ENCODE measurements around the gene EXOSC3. TPM values are rescaled to one million over a fixed set of nuclear protein-coding genes. Genes with fewer than 3 reads are reported as not detected.
"Not testable (repeated sequence)": the region's sequence is repeated elsewhere in the genome, so short reads cannot be mapped to it uniquely, and the experiment has no call there.

EXOSC3 gene
- total RNA-seq (2014; rRNA removed; shearing (Covaris generic)), result 80.8 and 117 TPM in 2 replicates

DNA sequence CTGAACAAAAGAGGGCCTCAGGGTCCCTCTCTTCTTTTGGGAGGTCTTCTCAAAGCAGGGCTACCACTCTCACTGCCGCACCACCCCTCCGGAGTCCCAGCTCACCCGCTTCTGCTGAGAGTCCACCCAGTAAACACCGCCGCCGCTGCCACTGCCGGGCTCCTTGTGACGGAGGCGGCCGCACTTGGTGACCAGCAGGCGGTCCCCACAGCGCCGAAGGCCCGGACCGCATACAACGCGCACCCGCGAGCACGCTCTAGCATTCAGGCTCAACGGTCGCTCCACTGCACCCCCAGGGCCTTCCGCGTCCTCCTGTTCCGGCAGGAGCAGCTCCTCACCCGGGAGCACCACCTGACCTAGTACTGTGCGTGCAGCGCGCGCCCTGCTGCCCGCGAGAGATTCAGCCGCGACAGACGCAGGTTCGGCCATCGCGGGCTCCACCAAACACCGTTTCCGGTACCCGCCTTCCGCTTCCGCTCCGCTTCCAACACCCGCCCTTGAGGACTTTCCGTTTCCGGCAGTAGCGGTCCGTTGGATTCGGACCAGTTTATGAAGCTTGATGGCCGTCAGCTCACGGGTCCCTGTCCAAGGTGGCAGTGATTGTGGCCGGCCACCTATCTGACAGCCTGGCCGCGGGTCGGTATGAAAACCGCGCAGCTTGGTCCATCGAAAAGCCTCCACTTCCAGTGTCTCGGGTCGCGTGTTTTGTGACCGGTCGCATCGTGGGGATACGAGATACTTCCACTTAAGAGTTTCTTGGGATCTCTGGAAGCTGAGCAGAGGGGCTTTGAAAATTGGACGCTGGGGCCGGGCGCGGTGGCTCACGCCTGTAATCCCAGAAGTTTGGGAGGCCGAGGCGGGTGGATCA, at the start of gene EXOSC3:
TSS of gene EXOSC3 (minus strand) at position 449 of the 868 bp plus-strand sequence. CDS start at position 429, 20 bp downstream.
- DNase-seq (ENCODE audit: low spot score), result peak; percentile 92

DNA sequence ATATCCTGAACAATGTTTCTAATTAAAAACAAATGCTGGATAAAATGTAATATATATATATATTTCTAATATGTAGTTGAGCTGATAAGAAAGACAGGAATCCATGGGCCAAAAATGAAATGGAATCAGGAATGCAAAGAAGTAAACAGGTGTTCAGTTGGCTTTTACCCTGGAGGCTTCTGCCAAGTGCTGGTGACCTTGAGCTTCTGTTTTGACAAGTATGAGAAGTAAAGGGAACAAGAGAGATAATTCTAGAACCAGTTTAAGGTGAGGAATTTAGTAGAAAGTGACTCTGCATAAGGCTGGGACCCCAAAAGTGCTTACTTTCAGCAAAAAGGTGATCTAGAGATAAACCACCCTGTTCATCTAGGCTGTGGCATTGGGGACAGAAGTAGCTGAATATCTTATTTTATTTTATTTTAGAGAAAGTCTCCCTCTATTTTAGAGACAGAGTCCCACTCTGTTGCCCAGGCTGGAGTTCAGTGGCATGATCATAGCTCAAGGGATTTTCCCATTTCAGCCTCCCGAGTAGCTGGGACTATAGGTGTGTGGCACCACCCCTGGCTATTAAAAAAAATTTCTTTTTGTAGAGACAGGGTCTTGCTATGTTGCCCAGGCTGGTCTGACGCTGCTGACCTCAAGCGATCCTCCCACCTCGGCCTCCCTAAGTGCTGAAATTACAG, 42.8 kb upstream of the EXOSC3 start:
- no peak for DNase-seq (ENCODE audit: low spot score)

DNA sequence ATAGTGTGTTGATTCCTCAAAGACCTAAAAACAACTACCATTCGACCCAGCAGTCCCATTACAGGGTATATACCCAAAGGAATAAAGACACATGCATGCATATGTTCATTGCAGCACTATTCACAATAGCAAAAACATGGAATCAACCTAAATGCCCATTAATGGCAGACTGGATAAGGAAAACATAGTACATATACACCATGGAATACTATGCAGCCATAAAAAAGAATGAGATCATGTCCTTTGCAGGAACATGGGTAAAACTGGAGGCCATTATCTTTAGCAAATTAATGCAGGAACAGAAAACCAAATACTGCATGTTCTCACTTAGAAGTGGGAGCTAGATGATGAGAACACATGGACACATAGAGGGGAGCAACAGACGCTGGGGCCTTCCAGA, 40.3 kb upstream of the EXOSC3 start:
- not testable (repeated sequence) for DNase-seq (ENCODE audit: low spot score)

DNA sequence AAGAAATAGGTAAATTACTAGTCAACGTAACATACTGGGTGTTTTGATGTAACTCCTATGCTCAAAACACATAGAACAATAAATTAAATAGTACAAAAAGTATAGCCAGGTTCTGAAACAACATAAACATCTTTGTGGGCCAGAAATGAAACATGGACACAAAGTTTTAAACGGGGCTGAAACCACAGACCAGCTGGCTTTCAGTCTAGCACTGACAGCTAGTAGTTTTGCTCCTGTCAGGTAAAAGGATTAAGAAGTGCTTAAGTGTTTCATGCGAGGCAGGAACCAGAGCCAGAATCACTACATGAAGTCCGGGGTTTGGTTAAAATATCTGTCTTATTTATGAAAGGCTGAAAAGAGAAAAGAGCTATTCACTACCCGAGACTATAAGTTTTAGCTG, 35.3 kb upstream of the EXOSC3 start:
- DNase-seq (ENCODE audit: low spot score), result no peak

DNA sequence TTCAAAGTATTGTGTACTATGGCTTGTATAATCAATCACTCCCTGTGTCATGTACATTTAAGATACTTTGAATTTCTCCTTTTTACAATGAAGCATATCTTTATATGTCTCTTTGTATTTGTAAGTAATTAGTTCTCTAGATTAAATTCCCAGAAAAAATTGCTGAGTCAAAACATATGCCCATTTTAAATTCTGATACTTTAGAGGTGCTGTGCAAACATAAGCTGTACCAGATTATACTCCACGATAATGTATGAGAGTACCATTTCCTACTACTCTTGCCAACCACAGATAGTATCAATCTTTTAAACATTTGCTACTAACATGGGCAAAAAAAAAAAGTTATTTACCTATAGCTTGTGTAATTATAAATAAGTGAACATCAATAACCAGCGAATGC, 34.0 kb upstream of the EXOSC3 start:
- DNase-seq (ENCODE audit: low spot score), result no peak

DNA sequence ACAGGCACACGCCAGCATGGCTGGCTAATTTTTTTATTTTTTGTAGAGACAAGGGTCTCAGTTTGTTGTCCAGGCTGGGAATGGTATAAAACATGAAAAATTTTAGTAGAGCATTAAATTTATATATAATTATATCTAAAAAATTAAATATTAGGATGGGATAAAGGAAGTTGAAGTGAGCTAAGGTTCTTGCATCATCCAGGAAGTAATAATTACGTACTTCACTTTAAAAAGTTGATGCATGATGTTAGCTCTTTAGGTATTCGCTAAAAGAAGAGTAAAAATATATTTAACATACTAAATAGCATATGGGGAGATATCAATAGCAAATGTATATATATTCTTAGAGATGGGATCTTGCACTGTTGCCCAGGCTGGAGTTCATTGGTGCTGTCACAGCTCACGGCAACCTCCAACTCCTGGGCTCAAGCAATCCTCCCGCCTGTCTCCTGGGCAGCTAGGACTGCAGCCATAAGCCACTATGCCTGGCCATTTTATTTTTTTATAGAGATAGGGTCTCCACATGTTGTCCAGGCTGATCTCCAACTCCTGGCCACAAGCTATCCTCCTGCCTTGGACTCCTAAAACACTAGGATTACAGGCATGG, 28.0 kb upstream of the EXOSC3 start:
- no peak for DNase-seq (ENCODE audit: low spot score)

DNA sequence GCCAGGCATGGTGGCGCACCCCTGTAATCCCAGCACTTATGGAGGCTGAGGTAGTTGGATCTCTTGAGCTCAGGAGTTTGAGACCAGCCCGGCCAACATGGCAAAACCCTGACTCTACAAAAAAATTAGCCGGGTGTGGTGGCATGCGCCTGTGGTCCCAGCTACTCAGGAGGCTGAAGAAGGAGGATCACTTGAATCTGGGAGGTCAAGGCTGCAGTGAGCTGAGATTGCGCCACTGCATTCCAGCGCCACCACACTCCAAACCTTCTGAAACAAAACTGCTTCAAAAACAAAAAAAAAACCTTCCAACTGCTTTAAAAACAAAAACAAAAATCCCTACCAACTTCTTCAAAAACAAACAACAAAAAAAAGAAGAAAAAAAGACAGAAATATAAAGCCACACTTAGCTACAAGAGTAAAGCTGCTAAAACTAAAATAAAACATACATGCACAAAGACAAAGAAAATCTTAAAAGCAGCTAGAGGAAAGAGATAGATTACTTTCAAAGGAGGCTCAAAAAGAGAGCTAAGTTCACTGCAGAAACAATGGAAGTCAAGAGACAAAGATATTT, 27.1 kb upstream of the EXOSC3 start:
- no peak for DNase-seq (ENCODE audit: low spot score)

DNA sequence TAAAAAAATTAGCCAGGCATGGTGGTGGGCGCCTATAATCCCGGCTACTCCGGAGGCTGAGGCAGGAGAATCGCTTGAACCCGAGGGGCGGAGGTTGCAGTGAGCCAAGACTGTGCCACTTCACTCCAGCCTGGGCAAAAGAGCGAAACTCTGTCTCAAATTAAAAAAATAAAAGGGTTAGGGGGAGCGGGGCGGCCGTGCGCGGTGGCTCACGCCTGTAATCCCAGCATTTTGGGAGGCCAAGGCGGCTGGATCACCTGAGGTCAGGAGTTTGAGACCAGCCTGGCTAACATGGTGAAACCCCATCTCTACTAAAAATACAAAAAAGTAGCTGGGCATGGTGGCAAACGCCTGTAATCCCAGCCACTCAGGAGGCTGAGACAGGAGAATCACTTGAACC, 24.8 kb upstream of the EXOSC3 start:
- not testable (repeated sequence) for DNase-seq (ENCODE audit: low spot score)

DNA sequence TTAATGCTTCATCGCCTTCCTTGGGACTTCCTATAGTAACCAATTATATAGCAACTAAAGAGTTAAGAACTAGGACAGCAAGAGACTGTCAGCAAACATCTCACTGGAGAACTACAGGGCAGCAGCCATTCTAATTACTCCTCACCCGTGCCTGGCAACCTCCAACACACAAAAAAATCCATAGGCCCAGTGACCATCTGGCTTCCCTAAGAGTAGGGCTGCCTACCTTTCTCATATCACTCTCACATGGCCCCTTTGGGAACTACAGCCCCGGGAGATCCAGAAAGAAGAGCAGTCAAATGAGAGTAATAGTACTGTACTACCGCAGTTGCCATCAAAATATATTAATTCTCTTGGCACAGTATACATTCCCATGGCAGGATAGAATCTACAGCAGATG, 21.4 kb upstream of the EXOSC3 start:
- no peak for DNase-seq (ENCODE audit: low spot score)

DNA sequence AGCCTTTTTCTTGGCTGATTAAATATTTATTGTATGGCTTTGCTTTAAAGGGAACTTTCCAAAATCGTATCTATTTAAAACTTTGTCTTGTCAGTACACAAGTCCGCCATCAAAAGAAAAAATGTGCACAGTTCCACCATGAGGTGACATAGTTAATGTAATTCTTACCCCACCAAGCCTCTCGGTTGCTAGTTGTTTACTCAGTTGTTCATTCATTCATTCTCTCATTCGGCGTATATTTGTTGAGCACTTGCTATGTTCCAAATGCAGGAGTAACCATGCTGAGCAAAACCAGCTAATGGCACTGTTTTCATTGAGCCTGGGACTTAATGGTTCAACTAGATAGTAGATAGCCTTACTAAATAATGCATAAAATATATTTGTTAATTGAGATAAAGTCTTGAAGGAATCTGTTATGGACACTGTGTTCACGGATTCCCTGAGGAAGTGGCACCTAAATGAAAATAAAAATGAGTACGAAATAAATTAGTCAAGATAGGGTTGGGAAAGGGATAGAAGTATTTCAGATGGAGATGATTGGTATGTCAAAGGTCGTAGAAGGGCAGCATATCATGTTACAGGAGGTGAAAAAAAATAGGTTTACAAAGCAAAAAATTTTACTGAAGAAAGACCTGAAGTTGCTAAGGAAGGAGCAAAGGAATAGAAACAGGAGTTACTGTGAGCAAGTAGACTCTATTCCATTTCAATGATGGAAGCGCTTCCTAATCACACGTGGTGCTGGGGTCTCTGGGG, 17.3 kb upstream of the EXOSC3 start:
- DNase-seq (ENCODE audit: low spot score), result no peak

DNA sequence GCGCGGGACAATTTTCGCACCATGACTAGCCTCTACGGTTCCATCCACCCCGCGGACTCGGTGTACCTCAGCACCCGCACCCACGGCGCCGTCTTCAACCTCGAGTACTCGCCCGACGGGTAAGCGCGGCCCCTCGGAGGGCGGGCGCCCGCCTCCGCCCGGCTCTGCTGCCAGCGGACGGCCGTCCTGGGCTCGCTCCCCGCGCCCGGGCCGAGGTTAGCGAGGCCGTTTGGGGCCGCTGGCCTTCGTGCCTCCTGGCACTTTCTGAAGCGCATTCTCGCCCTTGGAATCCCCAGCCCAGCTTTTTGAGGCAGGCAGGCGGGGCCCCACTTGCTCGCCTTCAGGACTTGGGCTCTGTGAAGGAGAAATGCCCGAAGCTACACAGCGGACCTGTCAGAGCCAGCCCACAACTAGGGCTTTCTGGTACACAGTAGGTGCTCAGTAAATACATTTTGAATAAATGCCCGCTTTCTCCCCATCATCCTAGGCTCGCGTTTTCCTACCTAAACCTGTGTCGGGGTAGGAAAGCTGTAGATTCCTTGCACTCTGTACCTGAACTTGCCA, 16.5 kb upstream of the EXOSC3 start:
- no peak for DNase-seq (ENCODE audit: low spot score)

DNA sequence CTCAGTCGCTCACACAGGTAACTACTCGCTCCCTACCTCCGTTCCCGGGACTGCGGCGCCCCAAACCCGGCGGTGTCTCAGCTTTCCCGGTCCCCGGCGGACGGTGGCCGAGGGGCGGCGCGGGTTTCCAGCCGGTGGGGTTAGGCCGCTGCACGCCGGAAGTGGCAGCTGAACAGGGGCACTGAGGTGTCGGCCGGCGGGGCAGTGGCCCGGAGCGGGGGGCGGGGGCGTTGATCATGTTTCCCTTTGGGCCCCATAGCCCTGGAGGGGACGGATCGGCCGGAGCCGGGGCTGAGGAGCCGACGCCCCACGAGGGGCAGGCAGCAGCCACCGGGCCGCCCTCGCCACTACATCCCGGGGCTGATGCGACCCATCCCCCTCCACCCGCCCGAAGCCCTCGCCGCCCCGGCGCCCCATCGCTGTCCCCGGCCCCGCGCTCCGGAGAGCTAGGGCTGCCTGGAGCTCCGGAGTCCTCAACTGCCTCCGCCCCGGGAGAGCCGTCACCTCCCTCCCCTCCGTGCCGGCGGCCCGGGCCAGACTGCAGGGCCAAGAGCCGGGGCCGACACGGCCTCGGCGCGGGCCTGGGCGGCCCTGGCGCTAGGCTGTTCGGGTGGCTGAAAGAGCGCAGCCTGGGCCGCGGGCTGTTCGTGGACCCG, 15.9 kb upstream of the EXOSC3 start, which contains the start of gene DCAF10:
TSS of gene DCAF10 (plus strand) at position 167 of the 656 bp plus-strand sequence. CDS start at position 237, 70 bp downstream.
- DNase-seq (ENCODE audit: low spot score), result peak; percentile 68

DNA sequence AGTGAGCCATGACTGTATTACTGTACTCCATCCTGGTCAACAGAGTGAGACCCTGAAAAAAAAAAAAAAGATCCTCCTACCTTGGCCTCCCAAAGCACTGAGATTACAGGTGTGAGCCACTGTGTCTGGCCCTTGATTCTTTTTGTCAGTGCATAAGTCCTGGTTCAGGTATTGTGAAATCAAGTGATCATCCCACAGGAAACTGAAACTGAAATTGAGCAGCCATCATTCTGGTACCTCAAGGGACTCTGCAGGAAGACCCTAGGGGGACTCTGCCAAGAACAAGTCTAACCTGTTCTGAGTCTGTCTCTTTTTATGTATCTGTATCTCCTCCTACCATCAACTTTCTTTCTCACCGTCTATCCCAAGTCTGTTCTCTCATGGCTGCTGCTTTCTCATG, 13.8 kb upstream of the EXOSC3 start:
- no peak for DNase-seq (ENCODE audit: low spot score)

DNA sequence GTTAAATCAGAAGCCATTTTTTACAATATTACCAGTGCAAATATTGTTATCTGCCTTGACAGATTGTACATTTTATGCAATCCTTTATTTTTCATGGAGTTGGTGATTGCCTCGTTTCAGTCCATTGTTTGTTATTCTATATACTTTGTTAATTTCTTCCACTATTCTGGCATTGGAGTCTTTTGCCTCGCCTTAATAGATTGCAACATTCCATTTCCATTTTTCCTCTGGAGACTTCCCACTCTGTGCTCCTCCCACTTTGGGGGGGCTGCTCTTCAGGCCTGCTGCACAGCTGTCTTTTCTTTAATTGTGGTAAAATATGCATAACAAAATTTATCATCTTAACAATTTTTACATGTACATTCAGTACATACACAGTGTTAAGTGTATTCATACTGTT, 11.4 kb upstream of the EXOSC3 start:
- DNase-seq (ENCODE audit: low spot score), result no peak

DNA sequence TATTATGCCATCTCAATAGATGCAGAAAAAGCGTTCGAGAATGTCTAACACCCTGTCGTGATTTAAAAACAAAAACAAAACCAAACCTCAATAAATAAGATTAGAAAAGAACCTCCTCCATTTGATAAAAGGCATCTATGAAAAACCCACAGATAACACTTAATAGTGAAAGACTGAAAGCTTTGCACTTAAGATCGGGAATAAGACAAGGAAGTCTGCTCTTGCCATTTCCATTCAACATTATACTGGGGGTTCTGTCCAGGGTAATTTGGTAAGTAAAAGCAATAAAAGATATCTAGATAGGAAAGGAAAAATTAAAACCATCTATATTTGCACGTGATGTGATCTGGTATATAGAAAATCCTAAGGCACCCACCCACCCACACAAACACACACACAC, 7.3 kb upstream of the EXOSC3 start:
- no peak for DNase-seq (ENCODE audit: low spot score)

DNA sequence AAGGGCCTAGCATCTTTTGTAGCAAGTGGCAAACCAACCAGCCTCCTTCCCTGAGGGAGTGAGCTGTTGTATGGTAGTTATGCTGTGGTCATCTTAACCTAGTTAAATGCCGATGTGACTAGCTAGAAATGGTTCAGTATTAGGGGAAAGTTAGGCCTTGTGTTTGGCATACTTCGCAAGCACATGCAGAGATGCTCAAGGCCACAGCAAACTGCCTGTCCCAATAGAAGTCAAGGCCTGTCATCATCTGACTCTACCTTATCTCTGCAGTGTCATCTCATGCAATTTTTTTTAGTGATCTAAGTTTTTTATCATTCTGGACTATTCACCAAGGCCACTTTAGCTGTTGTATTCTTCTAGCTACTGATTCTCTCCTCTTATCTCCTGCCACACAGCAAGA, 5.2 kb upstream of the EXOSC3 start:
- no peak for DNase-seq (ENCODE audit: low spot score)

DNA sequence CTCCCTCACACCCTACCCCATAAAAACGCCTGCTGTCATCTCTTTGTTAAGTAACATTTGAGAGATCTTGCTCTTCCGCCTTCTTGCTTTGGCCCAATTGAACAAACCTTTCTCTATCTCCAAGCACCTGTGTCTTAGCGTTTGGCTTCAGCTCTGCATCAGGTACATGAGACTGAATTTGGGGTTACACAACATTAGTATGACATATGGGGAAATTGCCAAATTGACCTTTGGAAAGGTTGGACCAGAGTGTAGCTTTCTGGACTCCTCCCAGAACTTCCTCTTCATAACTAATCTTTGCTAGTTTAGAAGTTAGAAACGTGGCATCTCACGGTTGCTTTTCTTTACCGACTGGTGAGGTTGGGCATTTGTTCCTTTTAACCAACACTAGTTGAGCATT, 3.5 kb upstream of the EXOSC3 start:
- DNase-seq (ENCODE audit: low spot score), result no peak

DNA sequence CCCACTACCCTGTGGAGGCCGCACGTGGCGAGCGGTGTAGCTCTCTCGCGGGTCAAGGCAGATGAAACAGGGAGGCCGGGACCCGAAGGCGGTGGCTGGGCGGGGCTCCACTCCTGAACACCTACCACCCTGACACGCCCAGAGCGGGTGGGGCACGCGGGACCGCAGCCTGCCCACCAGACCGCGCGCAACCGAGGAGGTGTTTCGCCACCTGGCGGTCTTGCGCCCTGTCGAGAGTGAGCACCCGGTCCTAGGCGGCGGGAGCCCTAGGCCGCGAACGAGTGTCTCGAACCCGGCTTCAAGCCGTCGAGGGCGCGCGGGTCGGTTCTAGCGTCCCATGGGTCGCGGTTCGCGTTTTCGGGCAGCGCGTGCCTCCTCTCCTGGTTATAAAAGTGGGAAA, 2.2 kb upstream of the EXOSC3 start:
- no peak for DNase-seq (ENCODE audit: low spot score)

DNA sequence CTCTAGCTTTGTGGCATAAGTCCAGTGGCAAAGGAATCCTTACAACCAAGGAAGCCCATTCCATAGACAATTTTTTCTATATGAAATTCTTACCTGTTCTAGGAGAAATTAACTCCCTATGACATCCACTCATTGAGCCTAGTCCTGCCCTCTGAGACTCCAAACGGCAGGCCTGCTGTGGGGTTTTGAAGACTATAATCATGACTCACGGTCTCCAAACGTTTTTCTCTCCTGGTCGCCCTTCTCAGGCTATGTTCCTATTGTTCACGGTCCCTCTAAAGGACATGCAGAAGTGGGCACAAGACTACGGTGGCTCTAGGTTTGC, 611 bp downstream of the EXOSC3 start:
- DNase-seq (ENCODE audit: low spot score), result no peak

DNA sequence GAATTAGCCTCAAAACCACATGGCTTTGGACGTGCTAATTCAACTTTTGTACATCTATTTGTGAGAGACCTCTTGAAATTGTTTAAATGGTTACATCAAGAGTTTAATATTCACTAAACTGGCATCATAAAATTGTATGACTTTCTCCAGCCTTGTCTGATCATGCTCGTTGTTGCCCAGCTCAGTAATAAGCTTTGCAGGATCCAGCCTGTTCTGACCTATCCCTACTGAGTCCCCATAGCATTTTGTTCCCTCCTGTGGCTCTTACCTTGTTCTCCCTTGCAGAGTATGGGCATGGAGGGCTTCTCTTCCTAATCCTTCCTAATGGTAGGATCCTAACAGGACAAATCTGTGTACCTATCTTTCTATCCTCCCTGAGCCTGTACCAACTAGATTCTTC, 6.3 kb downstream of the EXOSC3 start:
- no peak for DNase-seq (ENCODE audit: low spot score)

DNA sequence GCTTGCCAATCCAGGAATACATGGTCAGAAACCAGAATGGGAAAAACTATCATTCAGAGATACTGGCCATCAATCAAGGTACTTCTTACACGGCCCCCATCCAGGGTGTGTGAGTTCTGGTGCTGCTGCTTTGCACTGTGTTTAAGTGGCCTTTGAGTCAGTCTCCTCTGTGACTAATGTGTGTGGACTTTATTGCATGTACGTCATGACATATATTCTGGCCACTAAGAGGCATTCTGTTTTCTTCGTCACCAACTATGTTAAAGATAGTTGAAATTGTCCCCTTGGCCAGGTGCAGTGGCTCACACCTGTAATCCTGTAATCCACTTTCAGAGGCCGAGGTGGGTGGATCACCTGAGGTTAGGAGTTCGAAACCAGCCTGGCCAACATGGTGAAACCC, 8.5 kb downstream of the EXOSC3 start:
- DNase-seq (ENCODE audit: low spot score), result no peak

All from H4 (cell line).